Stomach (tissue), 9 donors: ENCODE measurements around the gene LARGE1. TPM values are rescaled to one million over a fixed set of nuclear protein-coding genes. Genes with fewer than 3 reads are reported as not detected.

ENCODE experiments used
- DNase-seq, 2 donors: peaks; one replicate each; pipeline versions ENCODE4 v3.0.0 to v3.0.0-alpha.2; 2013 to 2019
- H3K27ac ChIP-seq, 5 donors: fragments of 200-600 bp in 4 of 5; sonication (generic) in 4 of 5; one replicate each; pipeline ENCODE4 v1.5.1; 2013 to 2019; ENCODE audit warnings: mild to moderate bottlenecking in 1 of 5, moderate library complexity in 1 of 5
- H3K27me3 ChIP-seq, 3 donors: fragments of 200-600 bp; sonication (generic); one replicate each; pipeline ENCODE4 v1.5.1; 2017 to 2019; ENCODE audit warnings: mixed run types in 1 of 3
- H3K36me3 ChIP-seq, 4 donors: fragments of 200-600 bp; sonication (generic); 1 replicate in 3 of 4; 2 replicates in 1 of 4; pipeline ENCODE4 v1.5.1; 2016 to 2019
- H3K4me1 ChIP-seq, 4 donors: fragments of 200-600 bp; sonication (generic); one replicate each; pipeline ENCODE4 v1.5.1; 2016 to 2019
- H3K4me3 ChIP-seq, 4 donors: fragments of 200-600 bp; sonication (generic) in 3 of 4; one replicate each; pipeline ENCODE4 v1.5.1; 2016 to 2019; ENCODE audit warnings: mild to moderate bottlenecking in 1 of 4
- H3K9me3 ChIP-seq, 4 donors: fragments of 200-600 bp; sonication (generic); one replicate each; pipeline ENCODE4 v1.5.1; 2016 to 2019
- CTCF ChIP-seq, 7 experiments: fragments of 450-650 bp in 4 of 7; fragments of 200-600 bp in 3 of 7; sonication (generic) in 3 of 7; IDR thresholded peaks; one replicate each; pipeline ENCODE4 v1.5.1; 2016 to 2019; ENCODE audit warnings: antibody characterized with exemption in 7 of 7, control low read depth in 2 of 7, mild to moderate bottlenecking in 1 of 7
- EP300 ChIP-seq: sonication (generic); formaldehyde crosslinking; IDR thresholded peaks from one replicate; pipeline ENCODE4 v1.6.1; 2017; ENCODE audit warnings: antibody characterized with exemption
- POLR2A ChIP-seq, 4 donors: fragments of 450-650 bp; IDR thresholded peaks; one replicate each; pipeline ENCODE4 v1.6.1; 2016; ENCODE audit warnings: antibody characterized with exemption in 4 of 4, control low read depth in 2 of 4, mild to moderate bottlenecking in 1 of 4, moderate library complexity in 1 of 4
- POLR2AphosphoS5 ChIP-seq, 3 donors: sonication (generic); formaldehyde crosslinking; IDR thresholded peaks; one replicate each; pipeline ENCODE4 v1.6.1; 2016; ENCODE audit warnings: antibody characterized with exemption in 3 of 3
- WGBS, 5 donors: extraction: QIAGEN DNeasy Blood & Tissue Kit in 3 of 5; methylation state at CpG; one replicate each; pipeline versions ENCODE4 v1.1.5 to v1.1.7; 2013 to 2018; 5-methylcytosine and 5-hydroxymethylcytosine counted together
- intact Hi-C: fragments of 100-400 bp; cut with DNase I; formaldehyde crosslinking; loops from one replicate; pipeline ENCODE4 v1.15.1; 2023; ENCODE audit warnings: low total_unique reads
- polyA plus RNA-seq, 3 donors: library from polyadenylated mRNA; stranded (reverse); fragments of 200-250 nt; gene quantifications; one replicate each; pipeline ENCODE4 v1.2.3, GENCODE V29; 2013
- total RNA-seq, 5 donors: library from RNA; depleted of rRNA; stranded (reverse); fragments of >200 nt; gene quantifications; one replicate each; pipeline versions ENCODE4 v1.1.0 to v1.2.3, GENCODE V29; 2014 to 2016
- donor health status: healthy with polysubstance abuse.
- donor health status: Bipolar disorder and iron deficiency.
- donor health status: healthy.

Gene LARGE1
- total and polyA plus RNA-seq, 8 donors, result 3.5 to 110 (median 51.6) TPM

- intact Hi-C loops, result no loop called here
- 75 to 88% (median 80%) methylated on average over 6 of the region's 6 CpGs for WGBS, 5 donors
- DNase-seq, result no peak
- H3K4me3 ChIP-seq, result no peak overlapping the region
- H3K27me3 ChIP-seq, result no peaks in the 10 kb centered on the region
- no peaks in the 10 kb centered on the region for H3K36me3 ChIP-seq
- H3K9me3 ChIP-seq, result no peaks in the 10 kb centered on the region
- no peak overlapping the region for H3K27ac ChIP-seq
- peaks cover 0 to 52% (median 36%) of the 10 kb centered on the region in 4 donors for H3K4me1 ChIP-seq
- TF ChIP-seq EP300, result no peak
Measured at GRCh38 chr22:33564683-33565082, 355.6 kb downstream of the LARGE1 start.

GRCh38 chr22:33563220-33563964 is 356.9 kb downstream of the LARGE1 start:
- no peaks in the 10 kb centered on the region for H3K27me3 ChIP-seq
- peaks cover 0 to 43% (median 27%) of the 10 kb centered on the region in 4 donors for H3K4me1 ChIP-seq
- no peaks in the 10 kb centered on the region for H3K9me3 ChIP-seq
- no peaks in the 10 kb centered on the region for H3K36me3 ChIP-seq
- H3K27ac ChIP-seq, result peak overlapping the region in 3 of 5 donors; percentile 6 to 59 (median 57)
- 43 to 63% (median 48%) methylated on average over 14 of the region's 14 CpGs for WGBS, 5 donors
- H3K4me3 ChIP-seq, result no peak overlapping the region
- intact Hi-C loops, result no loop called here
- TF ChIP-seq POLR2AphosphoS5 (IDR thresholded peaks at IDR 0.05), result peak in 1 of 3 donors; percentile 26
- no peak for TF ChIP-seq CTCF (IDR thresholded peaks at IDR 0.05)
- TF ChIP-seq POLR2A (IDR thresholded peaks at IDR 0.05), result no peak
- no peak for TF ChIP-seq EP300
- peak in 1 of 2 donors; percentile 52 for DNase-seq

- TF ChIP-seq EP300, result no peak
- TF ChIP-seq POLR2AphosphoS5 (IDR thresholded peaks at IDR 0.05), result no peak
- no peak for TF ChIP-seq POLR2A (IDR thresholded peaks at IDR 0.05)
- TF ChIP-seq CTCF (IDR thresholded peaks at IDR 0.05), result no peak
- WGBS, 5 donors, result 85 to 90% (median 89%) methylated on average over 4 to 6 of the region's 6 CpGs
- Histone ChIP-seq H3K36me3 (no peaks in the 10 kb centered on the region), H3K4me1 (peaks cover 0 to 43% (median 24%) of the 10 kb centered on the region in 4 donors), H3K27me3 (no peaks in the 10 kb centered on the region), H3K9me3 (no peaks in the 10 kb centered on the region), H3K4me3 (no peak overlapping the region), H3K27ac (no peak overlapping the region)
- no peak for DNase-seq
- intact Hi-C loops, result no loop called here
Measured at GRCh38 chr22:33562501-33562900, 357.8 kb downstream of the LARGE1 start.

GRCh38 chr22:33561149-33561807 is 359.0 kb downstream of the LARGE1 start:
- DNase-seq, result peak in 1 of 2 donors; percentile 34
- Histone ChIP-seq H3K27me3 (no peaks in the 10 kb centered on the region), H3K4me3 (no peak overlapping the region), H3K4me1 (peaks cover 0 to 43% (median 24%) of the 10 kb centered on the region in 4 donors), H3K27ac (peak overlapping the region in 3 of 5 donors; percentile 6 to 45 (median 43)), H3K36me3 (no peaks in the 10 kb centered on the region), H3K9me3 (no peaks in the 10 kb centered on the region)
- WGBS, 5 donors, result 42 to 76% (median 50%) methylated on average over 9 of the region's 9 CpGs
- intact Hi-C loops, result no loop called here
- no peak for TF ChIP-seq EP300
- TF ChIP-seq POLR2A (IDR thresholded peaks at IDR 0.05), result no peak
- no peak for TF ChIP-seq CTCF (IDR thresholded peaks at IDR 0.05)
- TF ChIP-seq POLR2AphosphoS5 (IDR thresholded peaks at IDR 0.05), result no peak
